HG02943 (cell line): ENCODE results near the gene RALGAPA1.

Experiments used
- ATAC-seq: cut with Tn5 transposase; IDR thresholded peaks from one replicate; pipeline ENCODE4 v1.9.1; 2021; ENCODE audit warnings: mild to moderate bottlenecking, low read depth, moderate library complexity; ENCODE audit not compliant: unreplicated experiment

The RALGAPA1 gene

GRCh38 chr14:35504260-35504659 is 304.8 kb downstream of the RALGAPA1 start:
- ATAC-seq: no peak

- ATAC-seq: no peak
Measured at GRCh38 chr14:35503646-35504045, 305.4 kb downstream of the RALGAPA1 start.

GRCh38 chr14:35499180-35499579 is 309.9 kb downstream of the RALGAPA1 start:
- ATAC-seq: no peak

GRCh38 chr14:35495278-35495677 is 313.8 kb downstream of the RALGAPA1 start:
- ATAC-seq: no peak

GRCh38 chr14:35492569-35493014 is 316.5 kb downstream of the RALGAPA1 start:
- ATAC-seq: no peak
